RWPE1 (cell line): Measurements from ENCODE around the gene RETREG3.

ENCODE experiments used
- CTCF ChIA-PET: fragments of 350-600 bp; sonication (Branson Sonifier 250); formaldehyde crosslinking; extraction: SDS; loops from one replicate; lab custom pipeline; 2021; lab: Yijun Ruan, JAX
- POLR2A ChIA-PET: fragments of 400-600 bp; formaldehyde crosslinking; extraction: SDS; loops from one replicate; lab custom pipeline; 2020; ENCODE audit warnings: antibody characterized with exemption; ENCODE audit not compliant: low non-redundant PET; lab: Yijun Ruan, JAX
- DNase-seq: peaks from one replicate; pipeline ENCODE4 v3.0.0; 2012; ENCODE audit warnings: low spot score
- H3K27ac ChIP-seq: fragments of 450-650 bp; 2 replicates; pipeline ENCODE4 v1.5.1; 2017
- CTCF ChIP-seq: fragments of 450-650 bp; conservative IDR thresholded peaks from 2 replicates; pipeline ENCODE4 v1.5.1; 2017; ENCODE audit warnings: low read depth, mild to moderate bottlenecking

RETREG3 gene

GRCh38 chr17:42566883-42567573 lies 42.1 kb downstream of the RETREG3 start, which contains the start of gene MLX:
Gene MLX (plus strand): TSS chr17:42567100. CDS start chr17:42567125, 25 bp downstream.
- peak; percentile 100 for DNase-seq
- POLR2A ChIA-PET, result no interaction called here
- CTCF ChIA-PET, result interaction anchor here (0.6 to 1.4 kb wide), 4 partner anchors 16 to 197 kb away, joined by 3 to 5 read pairs (median 3); no protein-coding TSS in a partner anchor
- peak within 1 kb of the TSS; percentile 89 for H3K27ac ChIP-seq
- no peak for TF ChIP-seq CTCF

- TF ChIP-seq CTCF, result no peak
- ChIA-PET POLR2A (no interaction called here), CTCF (interaction anchor here (0.6 to 1.4 kb wide), 2 partner anchors 17 to 1102 kb away, joined by 3 read pairs; no protein-coding TSS in a partner anchor)
- peak overlapping the region; percentile 89 for H3K27ac ChIP-seq
- DNase-seq, result no peak
Measured at GRCh38 chr17:42566215-42566882, 42.8 kb downstream of the RETREG3 start.

GRCh38 chr17:42565523-42566214 lies 43.5 kb downstream of the RETREG3 start:
- H3K27ac ChIP-seq, result peak overlapping the region; percentile 89
- no peak for TF ChIP-seq CTCF
- CTCF ChIA-PET, result interaction anchor here (0.6 to 1.4 kb wide), 2 partner anchors 18 to 1103 kb away, joined by 3 read pairs; no protein-coding TSS in a partner anchor
- no peak for DNase-seq
- POLR2A ChIA-PET, result no interaction called here

- POLR2A ChIA-PET, result interaction anchor here (0.5 kb wide), 1 partner anchor 11 kb away, joined by 4 read pairs; no protein-coding TSS in a partner anchor
- TF ChIP-seq CTCF, result no peak
- CTCF ChIA-PET, result no interaction called here
Measured at GRCh38 chr17:42564815-42565522, 44.2 kb downstream of the RETREG3 start.

GRCh38 chr17:42563950-42564349 lies 45.2 kb downstream of the RETREG3 start:
- H3K27ac ChIP-seq, result peak overlapping the region; percentile 89
- CTCF ChIA-PET, result no interaction called here
- POLR2A ChIA-PET, result interaction anchor here (0.7 kb wide), 1 partner anchor 113 kb away, joined by 4 read pairs; no protein-coding TSS in a partner anchor
- TF ChIP-seq CTCF, result no peak
- no peak for DNase-seq

More at GRCh38 chr17:42564815-42565522, 44.2 kb downstream of the RETREG3 start:
- no peak for DNase-seq
- peak overlapping the region; percentile 89 for H3K27ac ChIP-seq
